GM12878 (cell line): ENCODE measurements around the gene TRAP1. TPM values are rescaled to one million over a fixed set of nuclear protein-coding genes. Genes with fewer than 3 reads are reported as not detected.

Experiments
- ATAC-seq: fragments of 200-7000 bp; cut with Tn5 transposase; 3 replicates; pipeline ENCODE4 v1.9.1; 2020; ENCODE audit warnings: mild to moderate bottlenecking, moderate library complexity
- BruUV-seq: library from RNA; stranded (reverse); fragments of 400-500 nt; replicated peaks from 2 replicates; lab custom pipeline; 2021; lab: Mats Ljungman, UMichigan
- CTCF ChIA-PET: fragments of 300-600 bp; sonication (Branson Sonifier 250); formaldehyde crosslinking; extraction: SDS; loops from one replicate; lab custom pipeline; 2021; ENCODE audit warnings: inconsistent platforms; lab: Yijun Ruan, JAX
- POLR2A ChIA-PET: fragments of 350-600 bp; formaldehyde crosslinking; extraction: SDS; loops from one replicate; lab custom pipeline; 2021; ENCODE audit warnings: inconsistent platforms; lab: Charles Lee
- RAD21 ChIA-PET: fragments of 300-600 bp; sonication (Branson Sonifier 250); formaldehyde crosslinking; loops from one replicate; lab custom pipeline; 2023; ENCODE audit warnings: antibody characterized with exemption; ENCODE audit not compliant: unreplicated experiment; lab: Charles Lee
- SMC1A ChIA-PET: fragments of 300-600 bp; sonication (Branson Sonifier 250); formaldehyde crosslinking; loops from one replicate; lab custom pipeline; 2023; ENCODE audit not compliant: unreplicated experiment, uncharacterized antibody; lab: Charles Lee
- DNase-seq: peaks from one replicate; pipeline ENCODE4 v3.0.0-alpha.2; 2011; ENCODE audit warnings: low read depth, low spot score
- FAIRE-seq: peaks from 3 replicates; lab custom pipeline; 2011; peaks lifted over from hg19 to GRCh38; lab: Jason Lieb, UNC
- H2AFZ ChIP-seq: 2 replicates; pipeline ENCODE4 v1.6.0; 2011; ENCODE audit warnings: low read depth, low read length, control low read depth; ENCODE audit not compliant: control insufficient read depth
- H3K27ac ChIP-seq: 2 replicates; pipeline ENCODE4 v1.5.1; 2011; ENCODE audit warnings: control low read depth; ENCODE audit not compliant: control insufficient read depth, insufficient read depth
- H3K27me3 ChIP-seq, 2 experiments: replicated peaks in 1 of 2; 2 replicates each; pipeline versions ENCODE4 v1.6.0 to v1.6.1; 2011; ENCODE audit warnings: low read length in 1 of 2; ENCODE audit not compliant: control insufficient read depth in 2 of 2, insufficient read depth in 2 of 2
- H3K36me3 ChIP-seq, 2 experiments: 2 replicates each; pipeline ENCODE4 v1.5.1; 2011; ENCODE audit warnings: low read length in 1 of 2; ENCODE audit not compliant: control insufficient read depth in 2 of 2, insufficient read depth in 2 of 2
- H3K4me1 ChIP-seq: 2 replicates; pipeline ENCODE4 v1.6.1; 2011; ENCODE audit warnings: mild to moderate bottlenecking, low read length, moderate library complexity, mixed read lengths; ENCODE audit not compliant: control insufficient read depth, insufficient read depth
- H3K4me2 ChIP-seq: 2 replicates; pipeline ENCODE4 v1.6.0; 2011; ENCODE audit warnings: control low read depth; ENCODE audit not compliant: control insufficient read depth, insufficient read depth
- H3K4me3 ChIP-seq: fragments of 200-600 bp; sonication (generic); 2 replicates; pipeline ENCODE4 v1.5.1; 2016
- H3K79me2 ChIP-seq: 2 replicates; pipeline ENCODE4 v1.6.0; 2011; ENCODE audit warnings: low read length; ENCODE audit not compliant: control insufficient read depth, insufficient read depth
- H3K9ac ChIP-seq: 2 replicates; pipeline ENCODE4 v1.8.0; 2011; ENCODE audit warnings: low read length, control low read depth, mixed read lengths; ENCODE audit not compliant: control insufficient read depth, insufficient read depth
- H3K9me3 ChIP-seq: replicated peaks from 3 replicates; pipeline ENCODE4 v1.5.1; 2011; ENCODE audit warnings: mild to moderate bottlenecking, low read length; ENCODE audit not compliant: control insufficient read depth, insufficient read depth
- H4K20me1 ChIP-seq: 2 replicates; pipeline ENCODE4 v1.6.0; 2011; ENCODE audit not compliant: control insufficient read depth, insufficient read depth
- ATF2 ChIP-seq: IDR thresholded peaks from 2 replicates; pipeline ENCODE4 v1.6.1; 2012; ENCODE audit warnings: low read length, inconsistent platforms
- BHLHE40 ChIP-seq, 2 experiments: fragments of 450-650 bp in 1 of 2; IDR thresholded peaks; 2 replicates each; pipeline ENCODE4 v1.6.1; 2011 to 2017; ENCODE audit warnings: low read depth in 2 of 2, borderline replicate concordance in 1 of 2, improper control_type of control experiment in 1 of 2, low read length in 1 of 2, mild to moderate bottlenecking in 1 of 2
- FOXK2 ChIP-seq: fragments of 450-650 bp; IDR thresholded peaks from 2 replicates; pipeline ENCODE4 v1.6.1; 2017; ENCODE audit warnings: mild to moderate bottlenecking, moderate library complexity
- HDAC6 ChIP-seq: fragments of 200-600 bp; sonication (generic); IDR thresholded peaks from one replicate; pipeline ENCODE4 v1.8.0; 2017; ENCODE audit warnings: antibody characterized with exemption; ENCODE audit not compliant: unreplicated experiment
- HDGF ChIP-seq: fragments of 450-650 bp; IDR thresholded peaks from 2 replicates; pipeline ENCODE4 v1.6.1; 2016; ENCODE audit warnings: antibody characterized with exemption
- NFYA ChIP-seq: IDR thresholded peaks from 2 replicates; pipeline ENCODE4 v1.6.1; 2011; ENCODE audit warnings: low read depth, mild to moderate bottlenecking, low read length, improper control_type of control experiment, borderline replicate concordance
- STAT1 ChIP-seq: fragments of 450-650 bp; conservative IDR thresholded peaks from 2 replicates; pipeline ENCODE4 v1.6.1; 2014; ENCODE audit warnings: antibody characterized with exemption, mild to moderate bottlenecking
- SUZ12 ChIP-seq: fragments of 200-600 bp; sonication (generic); IDR thresholded peaks from one replicate; pipeline ENCODE4 v1.6.1; 2018; ENCODE audit warnings: antibody characterized with exemption, mild to moderate bottlenecking; ENCODE audit not compliant: unreplicated experiment
- TCF12 ChIP-seq: IDR thresholded peaks from 2 replicates; pipeline ENCODE4 v1.6.1; 2011; ENCODE audit warnings: low read depth, mild to moderate bottlenecking, low read length
- TCF7 ChIP-seq: IDR thresholded peaks from 2 replicates; pipeline ENCODE4 v1.6.1; 2014; ENCODE audit warnings: antibody characterized with exemption, borderline replicate concordance
- ZBTB33 ChIP-seq: fragments of 450-650 bp; IDR thresholded peaks from 2 replicates; pipeline ENCODE4 v1.6.1; 2017; ENCODE audit warnings: mild to moderate bottlenecking
- ZZZ3 ChIP-seq: IDR thresholded peaks from 2 replicates; pipeline ENCODE4 v1.6.1; 2011; ENCODE audit warnings: low read depth; ENCODE audit not compliant: control insufficient read depth, insufficient read length
- WGBS: methylation state at CpG from one replicate; pipeline ENCODE4 v1.1.6; 2016; ENCODE audit warnings: low lambda C conversion rate; ENCODE audit not compliant: insufficient replicate concordance, insufficient coverage; ENCODE audit errors: missing lambda C conversion rate; 5-methylcytosine and 5-hydroxymethylcytosine counted together
- in situ Hi-C: fragments of 300-500 bp; cut with MboI; formaldehyde crosslinking; loops from 9 replicates; pipeline ENCODE4 v1.14.3; 2018; ENCODE audit warnings: mixed read lengths
- intact Hi-C: fragments of 100-400 bp; cut with micrococcal nuclease; formaldehyde crosslinking; loops from one replicate; pipeline ENCODE4 v1.14.2; 2022; ENCODE audit not compliant: unreplicated experiment
- polyA plus RNA-seq, 11 experiments: library from polyadenylated mRNA; depleted of rRNA in 4 of 11; unstranded in 6 of 11; stranded (reverse) in 5 of 11; fragments of >200 nt; fragmentation: Nextera tagmentation in 4 of 11; fragmentation: Illumina TruSeq in 1 of 11; extraction: Ambion mirVana in 4 of 11; extraction: Trizol in 1 of 11; gene quantifications; 1 replicate in 1 of 11; 2 replicates in 10 of 11; pipeline versions ENCODE4 v1.2.1 to v1.2.3, GENCODE V29; 2011 to 2016; ENCODE audit warnings: inconsistent platforms in 2 of 11, missing spikeins in 2 of 11, low read depth in 1 of 11
- total RNA-seq, 4 experiments: library from RNA; depleted of rRNA in 3 of 4; stranded (reverse); fragments of >200 nt in 3 of 4; fragmentation: Illumina TruSeq in 1 of 4; extraction: Trizol in 1 of 4; gene quantifications; 2 replicates each; pipeline versions ENCODE4 v1.2.1 to v1.2.3, GENCODE V29; 2013 to 2021

Gene TRAP1
- total and polyA plus RNA-seq, 10 of the 15 experiments (the other 5 are each of a cell fraction or from before 2014, with no cell fraction given), result 16.3 to 442 (median 241) TPM

- intact Hi-C loops, result no loop called here
- FAIRE-seq (no peak), ATAC-seq (no peak), DNase-seq (no peak)
- no peak overlapping the region for H3K27ac ChIP-seq
- TF ChIP-seq ZBTB33, result no peak
- CTCF ChIA-PET, result interaction anchor here (0.6 kb wide), 1 partner anchor 1287 kb away, joined by 3 read pairs; no protein-coding TSS in a partner anchor
- SMC1A ChIA-PET, result no interaction called here
- H3K4me2 ChIP-seq, result no peak overlapping the region
- no peaks in the 10 kb centered on the region for H3K9me3 ChIP-seq
- no peak overlapping the region for H3K4me3 ChIP-seq
- H3K36me3 ChIP-seq, result peaks cover 0 to 4% of the 10 kb centered on the region in 2 experiments; a peak in 1 of 4 replicates
- RAD21 ChIA-PET, result no interaction called here
- in situ Hi-C loops, result no loop called here
- WGBS, result 97% methylated on average over 10 of the region's 10 CpGs
- H3K79me2 ChIP-seq, result peaks cover 8% of the 10 kb centered on the region
- H4K20me1 ChIP-seq, result no peaks in the 10 kb centered on the region; the same call in 1 of the 2 replicates
- no peaks in the 10 kb centered on the region for H3K4me1 ChIP-seq
- H2AFZ ChIP-seq, result no peak overlapping the region
- BruUV-seq, result no TSS peak
- POLR2A ChIA-PET, result no interaction called here
- no peak overlapping the region for H3K9ac ChIP-seq
- no peaks in the 10 kb centered on the region for H3K27me3 ChIP-seq
Observed at GRCh38 chr16:3706253-3707012, 10.9 kb downstream of the TRAP1 start.

- ChIA-PET RAD21 (no interaction called here), POLR2A (interaction anchor here (0.7 to 1.8 kb wide), 3 partner anchors 11 to 575 kb away, joined by 4 to 9 read pairs (median 5); no protein-coding TSS in a partner anchor), CTCF (interaction anchor here (1.0 kb wide), 1 partner anchor 9 kb away, joined by 3 read pairs; no protein-coding TSS in a partner anchor), SMC1A (no interaction called here)
- H3K36me3 ChIP-seq, result peaks cover 0 to 2% of the 10 kb centered on the region in 2 experiments; a peak in 1 of 4 replicates
- H3K9ac ChIP-seq, result no peak overlapping the region
- no TSS peak for BruUV-seq
- FAIRE-seq, result no peak
- H2AFZ ChIP-seq, result no peak overlapping the region
- H3K4me3 ChIP-seq, result no peak overlapping the region
- in situ Hi-C loops, result no loop called here
- 92% methylated on average over 7 of the region's 7 CpGs for WGBS
- DNase-seq, result no peak
- H3K4me2 ChIP-seq, result no peak overlapping the region
- no peaks in the 10 kb centered on the region for H3K9me3 ChIP-seq
- no peak for TF ChIP-seq ATF2
- TF ChIP-seq NFYA, result no peak
- TF ChIP-seq FOXK2, result no peak
- TF ChIP-seq TCF12, result no peak
- TF ChIP-seq SUZ12, result no peak
- no peak for TF ChIP-seq HDGF
- TF ChIP-seq ZZZ3, result no peak
- no peak for TF ChIP-seq STAT1
- no peak for TF ChIP-seq TCF7
- TF ChIP-seq HDAC6, result no peak
- no peak for TF ChIP-seq BHLHE40 (IDR thresholded peaks at IDR 0.05; ENCODE audit: borderline replicate concordance in 1 of 2, low read depth in 2 of 2, low read length in 1 of 2)
- no peaks in the 10 kb centered on the region for H3K4me1 ChIP-seq
- no peak for ATAC-seq
- H3K27ac ChIP-seq, result no peak overlapping the region
- peaks cover 9% of the 10 kb centered on the region for H3K79me2 ChIP-seq
- no peaks in the 10 kb centered on the region for H4K20me1 ChIP-seq
- intact Hi-C loops, result no loop called here
- H3K27me3 ChIP-seq, result no peaks in the 10 kb centered on the region
Observed at GRCh38 chr16:3702082-3702481, 15.2 kb downstream of the TRAP1 start.
